OCI-LY1 (cell line): ENCODE results near the gene NR3C1.
"Not testable (repeated sequence)": the region's sequence is repeated elsewhere in the genome, so short reads cannot be mapped to it uniquely, and the experiment has no call there.

Experiments
- H2AFZ ChIP-seq: fragments of 200-600 bp; sonication (generic), shearing (Covaris generic); 2 replicates; pipeline ENCODE4 v1.6.0; 2014; ENCODE audit warnings: antibody characterized with exemption, mild to moderate bottlenecking, low read length
- H3F3A ChIP-seq: fragments of 200-600 bp; sonication (generic), shearing (Covaris generic); 2 replicates; pipeline ENCODE4 v1.6.0; 2014; ENCODE audit warnings: mild to moderate bottlenecking, antibody characterized with exemption, low read length, moderate library complexity; ENCODE audit not compliant: insufficient read depth
- H3K27ac ChIP-seq: fragments of 200-600 bp; sonication (generic); 2 replicates; pipeline ENCODE4 v1.5.1; 2014; ENCODE audit warnings: low read length, mixed run types, mild to moderate bottlenecking, low read depth; ENCODE audit not compliant: poor library complexity, severe bottlenecking
- H3K27me3 ChIP-seq: fragments of 200-600 bp; sonication (generic); 2 replicates; pipeline ENCODE4 v1.6.0; 2014; ENCODE audit warnings: antibody characterized with exemption, mild to moderate bottlenecking, low read length, moderate library complexity; ENCODE audit not compliant: insufficient read depth
- H3K36me3 ChIP-seq: fragments of 200-600 bp; sonication (generic); 2 replicates; pipeline ENCODE4 v1.6.1; 2014; ENCODE audit warnings: mild to moderate bottlenecking, antibody characterized with exemption, low read length, moderate library complexity, mixed read lengths; ENCODE audit not compliant: insufficient read depth
- H3K4me1 ChIP-seq: fragments of 200-600 bp; sonication (generic); 2 replicates; pipeline ENCODE4 v1.5.1; 2014; ENCODE audit warnings: mild to moderate bottlenecking, low read length, moderate library complexity; ENCODE audit not compliant: insufficient read depth, severe bottlenecking
- H3K4me2 ChIP-seq: fragments of 200-600 bp; sonication (generic), shearing (Covaris generic); 2 replicates; pipeline ENCODE4 v1.6.1; 2014; ENCODE audit warnings: low read length
- H3K4me3 ChIP-seq: fragments of 200-600 bp; sonication (generic); 2 replicates; pipeline ENCODE4 v1.5.1; 2014; ENCODE audit warnings: low read length, low read depth, mild to moderate bottlenecking, mixed read lengths; ENCODE audit not compliant: poor library complexity, severe bottlenecking
- H3K79me2 ChIP-seq: fragments of 200-600 bp; shearing (Covaris generic); 2 replicates; pipeline ENCODE4 v1.6.1; 2016; ENCODE audit warnings: mixed run types, low read length, mixed read lengths; ENCODE audit not compliant: insufficient read depth
- H3K9ac ChIP-seq: fragments of 200-600 bp; sonication (generic), shearing (Covaris generic); 2 replicates; pipeline ENCODE4 v1.6.1; 2014; ENCODE audit warnings: mild to moderate bottlenecking, low read length, mixed read lengths
- H3K9me2 ChIP-seq: fragments of 200-600 bp; sonication (generic), shearing (Covaris generic); 2 replicates; pipeline ENCODE4 v1.6.1; 2014; ENCODE audit warnings: low read depth, mild to moderate bottlenecking, low read length, mixed read lengths
- H3K9me3 ChIP-seq: fragments of 200-600 bp; shearing (Covaris generic); 2 replicates; pipeline ENCODE4 v1.6.1; 2014; ENCODE audit warnings: low read length, mixed read lengths
- H4K20me1 ChIP-seq: fragments of 200-600 bp; sonication (generic), shearing (Covaris generic); 2 replicates; pipeline ENCODE4 v1.6.0; 2016; ENCODE audit warnings: mild to moderate bottlenecking, low read length; ENCODE audit not compliant: insufficient read depth
- EZH2 ChIP-seq: fragments of 200-600 bp; sonication (generic), shearing (Covaris generic); IDR thresholded peaks from 2 replicates; pipeline ENCODE4 v1.8.0; 2017; ENCODE audit warnings: borderline replicate concordance, mixed run types, mild to moderate bottlenecking, antibody characterized with exemption, low read length, moderate library complexity, mixed read lengths
- TF ChIP-seq, protein P1 (sequence below): fragments of 200-600 bp; sonication (generic), shearing (Covaris generic); IDR thresholded peaks from 2 replicates; pipeline ENCODE4 v1.5.1; 2017; ENCODE audit warnings: mild to moderate bottlenecking, antibody characterized with exemption, low read length, moderate library complexity, mixed read lengths

NR3C1 gene

GRCh38 chr5:143337946-143338345 is 65.5 kb downstream of the NR3C1 start:
- Histone ChIP-seq H3K79me2 (peaks cover 84% of the 10 kb centered on the region), H3K9me3 (no peaks in the 10 kb centered on the region), H3F3A (no peaks in the 10 kb centered on the region), H3K27me3 (no peaks in the 10 kb centered on the region), H3K36me3 (peaks cover 65% of the 10 kb centered on the region), H3K4me2 (no peak overlapping the region), H3K4me1 (peaks cover 8% of the 10 kb centered on the region), H3K4me3 (no peak overlapping the region), H4K20me1 (peaks cover 5% of the 10 kb centered on the region; the same call in 1 of the 2 replicates), H3K27ac (no peak overlapping the region), H3K9me2 (no peaks in the 10 kb centered on the region), H3K9ac (no peak overlapping the region), H2AFZ (no peak overlapping the region)
- TF ChIP-seq, protein P1, sequence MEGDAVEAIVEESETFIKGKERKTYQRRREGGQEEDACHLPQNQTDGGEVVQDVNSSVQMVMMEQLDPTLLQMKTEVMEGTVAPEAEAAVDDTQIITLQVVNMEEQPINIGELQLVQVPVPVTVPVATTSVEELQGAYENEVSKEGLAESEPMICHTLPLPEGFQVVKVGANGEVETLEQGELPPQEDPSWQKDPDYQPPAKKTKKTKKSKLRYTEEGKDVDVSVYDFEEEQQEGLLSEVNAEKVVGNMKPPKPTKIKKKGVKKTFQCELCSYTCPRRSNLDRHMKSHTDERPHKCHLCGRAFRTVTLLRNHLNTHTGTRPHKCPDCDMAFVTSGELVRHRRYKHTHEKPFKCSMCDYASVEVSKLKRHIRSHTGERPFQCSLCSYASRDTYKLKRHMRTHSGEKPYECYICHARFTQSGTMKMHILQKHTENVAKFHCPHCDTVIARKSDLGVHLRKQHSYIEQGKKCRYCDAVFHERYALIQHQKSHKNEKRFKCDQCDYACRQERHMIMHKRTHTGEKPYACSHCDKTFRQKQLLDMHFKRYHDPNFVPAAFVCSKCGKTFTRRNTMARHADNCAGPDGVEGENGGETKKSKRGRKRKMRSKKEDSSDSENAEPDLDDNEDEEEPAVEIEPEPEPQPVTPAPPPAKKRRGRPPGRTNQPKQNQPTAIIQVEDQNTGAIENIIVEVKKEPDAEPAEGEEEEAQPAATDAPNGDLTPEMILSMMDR = no peak

DNA sequence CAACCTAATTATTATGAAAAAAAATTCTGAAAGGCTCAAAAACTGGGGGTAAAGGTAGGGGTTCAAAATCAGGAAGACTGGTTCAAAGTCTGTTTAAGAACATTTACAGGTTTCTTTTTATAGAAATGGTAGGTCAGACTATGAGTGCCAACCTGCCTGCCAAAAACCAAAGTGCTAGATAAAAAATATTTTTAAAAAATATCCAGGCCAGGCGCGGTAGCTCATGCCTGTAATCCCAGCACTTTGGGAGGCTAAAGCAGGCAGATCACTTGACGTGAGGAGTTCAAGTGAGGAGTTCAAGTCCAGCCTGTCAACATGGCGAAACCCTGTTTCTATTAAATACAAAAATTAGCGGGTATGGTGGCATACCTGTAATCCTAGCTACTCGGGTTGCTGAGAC is 67.0 kb downstream of the NR3C1 start:
- no peaks in the 10 kb centered on the region for H3K9me2 ChIP-seq
- no peaks in the 10 kb centered on the region for H3F3A ChIP-seq
- H4K20me1 ChIP-seq = no peaks in the 10 kb centered on the region
- no peak overlapping the region for H3K4me3 ChIP-seq
- no peak overlapping the region for H3K4me2 ChIP-seq
- H3K9me3 ChIP-seq = peaks cover 2% of the 10 kb centered on the region; the same call in 1 of the 2 replicates
- no peaks in the 10 kb centered on the region for H3K4me1 ChIP-seq
- no peak overlapping the region for H3K27ac ChIP-seq
- peaks cover 76% of the 10 kb centered on the region for H3K79me2 ChIP-seq
- H2AFZ ChIP-seq = no peak overlapping the region
- H3K36me3 ChIP-seq = peaks cover 60% of the 10 kb centered on the region
- TF ChIP-seq, protein P1 = no peak
- no peak for TF ChIP-seq EZH2
- H3K9ac ChIP-seq = no peak overlapping the region
- H3K27me3 ChIP-seq = no peaks in the 10 kb centered on the region

DNA sequence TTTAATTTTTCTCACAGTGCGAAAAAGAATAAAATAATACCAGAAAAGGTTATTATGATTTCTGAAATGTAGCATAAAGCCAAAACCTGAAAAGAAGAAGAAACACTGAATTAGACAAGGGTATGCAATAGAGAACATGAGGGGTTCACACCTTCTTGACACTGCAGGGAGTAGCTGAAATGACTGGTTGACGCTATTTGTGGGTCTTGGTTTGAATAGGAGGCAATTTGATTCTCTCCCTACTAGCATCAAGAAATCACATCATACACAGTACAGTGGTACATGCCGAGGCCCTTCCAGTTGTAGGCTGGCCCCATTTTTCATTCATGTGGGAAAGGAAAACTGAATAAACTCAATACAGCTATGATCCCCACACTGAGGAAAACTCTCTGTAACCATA is 68.6 kb downstream of the NR3C1 start:
- peaks cover 63% of the 10 kb centered on the region for H3K36me3 ChIP-seq
- H2AFZ ChIP-seq = no peak overlapping the region
- H3K9me3 ChIP-seq = peaks cover 4% of the 10 kb centered on the region; the same call in 1 of the 2 replicates
- no peaks in the 10 kb centered on the region for H3F3A ChIP-seq
- no peaks in the 10 kb centered on the region for H3K9me2 ChIP-seq
- H3K27ac ChIP-seq = no peak overlapping the region
- H3K4me1 ChIP-seq = no peaks in the 10 kb centered on the region
- TF ChIP-seq EZH2 = no peak
- TF ChIP-seq, protein P1 = no peak
- H3K4me2 ChIP-seq = no peak overlapping the region
- H3K4me3 ChIP-seq = no peak overlapping the region
- no peaks in the 10 kb centered on the region for H3K27me3 ChIP-seq
- no peak overlapping the region for H3K9ac ChIP-seq
- no peaks in the 10 kb centered on the region for H4K20me1 ChIP-seq
- peaks cover 76% of the 10 kb centered on the region for H3K79me2 ChIP-seq

- H3K27ac ChIP-seq, H3K9me3 ChIP-seq, H3K9me2 ChIP-seq, H3K4me3 ChIP-seq, H3K4me1 ChIP-seq, H3K9ac ChIP-seq, H2AFZ ChIP-seq, H4K20me1 ChIP-seq, H3K27me3 ChIP-seq, H3K4me2 ChIP-seq, H3F3A ChIP-seq: not testable (repeated sequence)
- Histone ChIP-seq H3K36me3 (peaks cover 65% of the 10 kb centered on the region), H3K79me2 (peaks cover 77% of the 10 kb centered on the region)
These were observed 69.1 kb downstream of the NR3C1 start for GRCh38 chr5:143334380-143334779.
